Colonic mucosa (tissue), 4 donors: ENCODE results near the gene MIOS. TPM values are rescaled to one million over a fixed set of nuclear protein-coding genes. Genes with fewer than 3 reads are reported as not detected.
A peak's percentile ranks its signal among the peaks of the same experiment; 100 is the strongest.

Source experiments
- DNase-seq: peaks from one replicate; pipeline ENCODE4 v3.0.0-alpha.2; 2020
- H3K27ac ChIP-seq: fragments of 200-600 bp; one replicate; pipeline ENCODE4 v1.8.0; 2021
- H3K27me3 ChIP-seq: fragments of 200-600 bp; one replicate; pipeline ENCODE4 v1.8.0; 2021
- H3K36me3 ChIP-seq: fragments of 200-600 bp; one replicate; pipeline ENCODE4 v1.8.0; 2021
- H3K4me1 ChIP-seq: fragments of 200-600 bp; one replicate; pipeline ENCODE4 v1.8.0; 2021; ENCODE audit warnings: mild to moderate bottlenecking
- H3K4me3 ChIP-seq: fragments of 200-600 bp; one replicate; pipeline ENCODE4 v1.8.0; 2021
- H3K9ac ChIP-seq, 2 donors: one replicate each; pipeline ENCODE4 v1.7.0; 2013; ENCODE audit warnings: control low read depth in 2 of 2, low read depth in 2 of 2, low read length in 2 of 2
- H3K9me3 ChIP-seq: fragments of 200-600 bp; one replicate; pipeline ENCODE4 v1.8.0; 2021
- intact Hi-C: fragments of 100-400 bp; cut with DNase I; formaldehyde crosslinking; loops from one replicate; pipeline ENCODE4 v1.14.1; 2022
- total RNA-seq, 2 donors: library from RNA; stranded (reverse); fragmentation: NEBNext Ultra II Directional in 1 of 2; extraction: Animal tissue kit (Norgen Biotek cat#: 25700) in 1 of 2; gene quantifications; one replicate each; pipeline ENCODE4 v1.2.1, GENCODE V29; 2021
- TF ChIP-seq, protein P1 (sequence below): fragments of 200-600 bp; IDR thresholded peaks from one replicate; pipeline ENCODE4 v1.8.0; 2022; ENCODE audit warnings: antibody characterized with exemption, mild to moderate bottlenecking
- donor health status: healthy.
- donor health status: DM: no; HTN: no; CAD: no.
- donor health status: DM: no; HTN: no; CAD: no.

Gene MIOS
- total RNA-seq, 2 donors from 2014 or later, result 23.7 to 26.8 TPM

- Histone ChIP-seq H3K4me1 (no peaks in the 10 kb centered on the region), H3K36me3 (no peaks in the 10 kb centered on the region), H3K9me3 (no peaks in the 10 kb centered on the region), H3K27me3 (no peaks in the 10 kb centered on the region), H3K9ac (no peak overlapping the region), H3K4me3 (no peak overlapping the region), H3K27ac (no peak overlapping the region)
- DNase-seq, result no peak
- TF ChIP-seq, protein P1, sequence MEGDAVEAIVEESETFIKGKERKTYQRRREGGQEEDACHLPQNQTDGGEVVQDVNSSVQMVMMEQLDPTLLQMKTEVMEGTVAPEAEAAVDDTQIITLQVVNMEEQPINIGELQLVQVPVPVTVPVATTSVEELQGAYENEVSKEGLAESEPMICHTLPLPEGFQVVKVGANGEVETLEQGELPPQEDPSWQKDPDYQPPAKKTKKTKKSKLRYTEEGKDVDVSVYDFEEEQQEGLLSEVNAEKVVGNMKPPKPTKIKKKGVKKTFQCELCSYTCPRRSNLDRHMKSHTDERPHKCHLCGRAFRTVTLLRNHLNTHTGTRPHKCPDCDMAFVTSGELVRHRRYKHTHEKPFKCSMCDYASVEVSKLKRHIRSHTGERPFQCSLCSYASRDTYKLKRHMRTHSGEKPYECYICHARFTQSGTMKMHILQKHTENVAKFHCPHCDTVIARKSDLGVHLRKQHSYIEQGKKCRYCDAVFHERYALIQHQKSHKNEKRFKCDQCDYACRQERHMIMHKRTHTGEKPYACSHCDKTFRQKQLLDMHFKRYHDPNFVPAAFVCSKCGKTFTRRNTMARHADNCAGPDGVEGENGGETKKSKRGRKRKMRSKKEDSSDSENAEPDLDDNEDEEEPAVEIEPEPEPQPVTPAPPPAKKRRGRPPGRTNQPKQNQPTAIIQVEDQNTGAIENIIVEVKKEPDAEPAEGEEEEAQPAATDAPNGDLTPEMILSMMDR, result no peak
- intact Hi-C loops, result no loop called here
These were observed 61.8 kb downstream of the MIOS start for GRCh38 chr7:7628476-7628875.

DNA sequence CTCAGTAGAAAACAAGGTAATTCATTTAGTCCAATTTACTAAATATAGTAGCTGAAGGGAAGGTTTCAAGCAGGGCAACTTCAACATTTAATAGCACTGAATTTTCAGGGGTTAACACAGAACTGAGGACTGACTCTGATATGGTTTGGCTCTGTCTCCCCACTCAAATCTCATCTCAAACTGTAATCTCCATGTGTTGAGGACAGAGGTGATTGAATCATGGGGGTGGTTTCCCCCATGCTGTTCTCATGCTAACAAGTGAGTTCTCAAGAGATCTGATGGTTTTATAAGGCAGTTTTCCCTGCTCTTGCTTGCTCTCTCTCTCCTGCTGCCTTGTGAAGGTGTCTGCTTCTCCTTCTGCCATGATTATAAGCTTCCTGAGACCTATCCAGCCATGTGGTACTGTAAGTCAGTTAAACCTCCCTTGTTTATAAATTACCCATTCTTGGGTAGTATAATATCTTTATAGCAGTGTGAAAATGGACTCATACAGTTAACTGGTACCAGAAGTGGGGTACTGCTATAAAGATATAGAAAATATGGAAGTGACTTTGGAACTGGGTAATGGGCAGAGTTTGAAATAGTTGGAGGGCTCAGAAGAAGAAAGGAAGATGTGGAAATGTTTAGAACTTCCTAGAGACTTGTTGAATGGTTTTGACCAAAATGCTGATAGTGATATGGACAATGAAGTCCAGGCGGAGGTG is 64.1 kb downstream of the MIOS start:
- no peak for DNase-seq
- intact Hi-C loops, result no loop called here
- H3K36me3 ChIP-seq, result no peaks in the 10 kb centered on the region

GRCh38 chr7:7639421-7639820 is 72.7 kb downstream of the MIOS start:
- TF ChIP-seq, protein P1, result no peak

More for the DNA sequence above, 64.1 kb downstream of the MIOS start:
- no peaks in the 10 kb centered on the region for H3K27me3 ChIP-seq
- H3K4me3 ChIP-seq, result no peak overlapping the region
- no peaks in the 10 kb centered on the region for H3K4me1 ChIP-seq
- no peak overlapping the region for H3K9ac ChIP-seq
- no peak overlapping the region for H3K27ac ChIP-seq
- no peaks in the 10 kb centered on the region for H3K9me3 ChIP-seq
- TF ChIP-seq, protein P1, result no peak

GRCh38 chr7:7639847-7640220 is 73.2 kb downstream of the MIOS start:
- Histone ChIP-seq H3K27me3 (no peaks in the 10 kb centered on the region), H3K36me3 (no peaks in the 10 kb centered on the region), H3K9me3 (no peaks in the 10 kb centered on the region), H3K9ac (peak overlapping the region; percentile 74 to 99), H3K4me3 (peak overlapping the region; percentile 72), H3K27ac (peak overlapping the region; percentile 79), H3K4me1 (peaks cover 10% of the 10 kb centered on the region)
- TF ChIP-seq, protein P1, result no peak
- DNase-seq, result peak; percentile 39
- intact Hi-C loops, result no loop called here

More at GRCh38 chr7:7639421-7639820, 72.7 kb downstream of the MIOS start:
- H3K4me3 ChIP-seq, result peak overlapping the region; percentile 72
- no peaks in the 10 kb centered on the region for H3K36me3 ChIP-seq
- peaks cover 10% of the 10 kb centered on the region for H3K4me1 ChIP-seq
- no peak for DNase-seq
- H3K9ac ChIP-seq, result peak overlapping the region; percentile 74 to 99
- no peaks in the 10 kb centered on the region for H3K9me3 ChIP-seq
- intact Hi-C loops, result no loop called here
- H3K27me3 ChIP-seq, result no peaks in the 10 kb centered on the region
- H3K27ac ChIP-seq, result peak overlapping the region; percentile 79

GRCh38 chr7:7640221-7641128 is 73.8 kb downstream of the MIOS start, which contains the start of gene UMAD1:
UMAD1 (plus strand) TSS chr7:7640752; CDS start chr7:7673372, 32,620 bp downstream.
- Histone ChIP-seq H3K27me3 (no peaks in the 10 kb centered on the region), H3K9me3 (no peaks in the 10 kb centered on the region), H3K4me1 (peaks cover 10% of the 10 kb centered on the region), H3K9ac (peak within 1 kb of the TSS; percentile 96 to 99), H3K27ac (peak within 1 kb of the TSS; percentile 95), H3K36me3 (no peaks in the 10 kb centered on the region), H3K4me3 (peak within 1 kb of the TSS; percentile 72)
- TF ChIP-seq, protein P1, result no peak
- intact Hi-C loops, result no loop called here
- peak; percentile 99 for DNase-seq
